ENCODE measurements around the gene LINGO4. TPM values are rescaled to one million over a fixed set of nuclear protein-coding genes. Genes with fewer than 3 reads are reported as not detected.
A peak's percentile ranks its signal among the peaks of the same experiment; 100 is the strongest.

The LINGO4 gene
- total RNA-seq, 1 experiment from 2014 or later, result not detected

DNA sequence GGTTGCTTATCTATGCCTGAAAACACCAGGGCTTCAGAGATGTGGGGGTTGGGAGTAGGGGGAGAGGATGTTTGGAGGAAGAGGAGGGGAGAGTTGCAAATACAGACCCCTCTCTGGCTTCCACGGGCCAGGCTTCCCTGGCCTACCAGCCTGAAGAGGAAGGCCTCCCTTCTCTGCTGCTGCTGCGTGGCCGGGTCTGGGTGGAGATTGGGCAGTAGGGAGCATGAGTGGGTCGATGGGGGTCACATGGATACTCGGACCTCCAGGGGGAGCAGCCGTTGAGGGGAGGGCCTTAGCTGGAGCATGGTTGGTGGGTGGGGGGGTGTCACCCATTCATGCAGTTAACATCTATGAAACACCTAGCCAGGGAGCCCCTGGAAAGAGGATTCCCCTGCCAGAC lies 24.8 kb upstream of the LINGO4 start:
- intact Hi-C loops (cut with micrococcal nuclease; ENCODE audit: unreplicated experiment), result no loop called here
- Histone ChIP-seq H3K9me3 (ENCODE audit: low read depth, low read length, poor library complexity, severe bottlenecking) (no peaks in the 10 kb centered on the region), H3K27me3 (replicated peaks; ENCODE audit: insufficient read depth, low read depth, low read length, poor library complexity) (no peaks in the 10 kb centered on the region), H3K36me3 (ENCODE audit: insufficient read depth, low read length, poor library complexity, severe bottlenecking) (no peaks in the 10 kb centered on the region), H3K4me1 (ENCODE audit: insufficient read depth, low read length, poor library complexity, severe bottlenecking) (no peaks in the 10 kb centered on the region), H3K4me3 (ENCODE audit: low read depth, low read length, poor library complexity, severe bottlenecking) (no peak overlapping the region), H3K27ac (ENCODE audit: low read depth, low read length, poor library complexity, severe bottlenecking) (no peak overlapping the region)
- DNase-seq (ENCODE audit: low spot score), result no peak
- no TSS peak for BruUV-seq (replicated peaks)
- ChIA-PET CTCF (no interaction called here), POLR2A (ENCODE audit: low non-redundant PET) (no interaction called here)
- TF ChIP-seq, protein P1, sequence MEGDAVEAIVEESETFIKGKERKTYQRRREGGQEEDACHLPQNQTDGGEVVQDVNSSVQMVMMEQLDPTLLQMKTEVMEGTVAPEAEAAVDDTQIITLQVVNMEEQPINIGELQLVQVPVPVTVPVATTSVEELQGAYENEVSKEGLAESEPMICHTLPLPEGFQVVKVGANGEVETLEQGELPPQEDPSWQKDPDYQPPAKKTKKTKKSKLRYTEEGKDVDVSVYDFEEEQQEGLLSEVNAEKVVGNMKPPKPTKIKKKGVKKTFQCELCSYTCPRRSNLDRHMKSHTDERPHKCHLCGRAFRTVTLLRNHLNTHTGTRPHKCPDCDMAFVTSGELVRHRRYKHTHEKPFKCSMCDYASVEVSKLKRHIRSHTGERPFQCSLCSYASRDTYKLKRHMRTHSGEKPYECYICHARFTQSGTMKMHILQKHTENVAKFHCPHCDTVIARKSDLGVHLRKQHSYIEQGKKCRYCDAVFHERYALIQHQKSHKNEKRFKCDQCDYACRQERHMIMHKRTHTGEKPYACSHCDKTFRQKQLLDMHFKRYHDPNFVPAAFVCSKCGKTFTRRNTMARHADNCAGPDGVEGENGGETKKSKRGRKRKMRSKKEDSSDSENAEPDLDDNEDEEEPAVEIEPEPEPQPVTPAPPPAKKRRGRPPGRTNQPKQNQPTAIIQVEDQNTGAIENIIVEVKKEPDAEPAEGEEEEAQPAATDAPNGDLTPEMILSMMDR (conservative IDR thresholded peaks at IDR 0.05; ENCODE audit: low read depth, low read length), result no peak
- no peak for TF ChIP-seq EZH2 (IDR thresholded peaks at IDR 0.05; ENCODE audit: borderline replicate concordance, low read depth, low read length, poor library complexity, severe bottlenecking)

DNA sequence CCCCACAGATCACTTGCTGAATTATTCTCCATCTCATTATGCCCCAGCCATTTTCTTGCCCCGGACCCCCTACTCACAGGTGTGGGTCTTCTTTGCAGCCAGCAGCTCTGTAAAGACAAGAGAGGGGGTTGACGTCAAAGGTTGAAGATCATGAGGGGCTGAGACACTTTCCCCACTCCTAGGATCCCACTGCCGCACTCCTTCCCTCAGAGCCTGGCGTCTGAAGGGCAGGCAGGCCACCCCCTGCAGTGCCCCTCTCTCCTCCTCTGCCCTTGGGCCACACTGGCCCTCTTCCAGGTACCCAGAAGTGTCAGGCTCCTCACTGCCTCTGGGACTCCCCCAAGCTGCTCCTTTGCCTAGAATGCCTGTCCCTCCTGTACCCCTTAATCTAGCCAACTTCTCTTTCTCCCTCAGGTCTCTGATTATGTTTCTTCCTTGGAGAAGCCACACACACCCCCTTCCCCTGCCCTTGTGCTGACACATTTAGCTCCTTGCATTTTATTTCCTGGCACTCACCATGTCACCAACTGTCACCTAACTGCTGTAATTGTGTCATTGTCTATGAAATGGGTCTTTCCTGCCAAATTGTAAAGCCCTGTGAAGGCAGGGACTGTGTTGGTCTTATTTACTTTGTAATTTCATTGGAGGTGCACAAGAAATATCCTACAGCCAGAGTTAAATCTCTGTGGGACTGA lies 24.3 kb upstream of the LINGO4 start:
- no TSS peak for BruUV-seq (replicated peaks)
- no peaks in the 10 kb centered on the region for H3K36me3 ChIP-seq (ENCODE audit: insufficient read depth, low read length, poor library complexity, severe bottlenecking)
- no peaks in the 10 kb centered on the region for H3K4me1 ChIP-seq (ENCODE audit: insufficient read depth, low read length, poor library complexity, severe bottlenecking)
- CTCF ChIA-PET, result no interaction called here
- no peak overlapping the region for H3K4me3 ChIP-seq (ENCODE audit: low read depth, low read length, poor library complexity, severe bottlenecking)
- no peak for DNase-seq (ENCODE audit: low spot score)
- intact Hi-C loops (cut with micrococcal nuclease; ENCODE audit: unreplicated experiment), result no loop called here
- H3K27me3 ChIP-seq (replicated peaks; ENCODE audit: insufficient read depth, low read depth, low read length, poor library complexity), result no peaks in the 10 kb centered on the region
- TF ChIP-seq, protein P1 (conservative IDR thresholded peaks at IDR 0.05; ENCODE audit: low read depth, low read length), result no peak
- no peak for TF ChIP-seq EZH2 (IDR thresholded peaks at IDR 0.05; ENCODE audit: borderline replicate concordance, low read depth, low read length, poor library complexity, severe bottlenecking)
- H3K27ac ChIP-seq (ENCODE audit: low read depth, low read length, poor library complexity, severe bottlenecking), result no peak overlapping the region
- POLR2A ChIA-PET (ENCODE audit: low non-redundant PET), result no interaction called here
- H3K9me3 ChIP-seq (ENCODE audit: low read depth, low read length, poor library complexity, severe bottlenecking), result no peaks in the 10 kb centered on the region

DNA sequence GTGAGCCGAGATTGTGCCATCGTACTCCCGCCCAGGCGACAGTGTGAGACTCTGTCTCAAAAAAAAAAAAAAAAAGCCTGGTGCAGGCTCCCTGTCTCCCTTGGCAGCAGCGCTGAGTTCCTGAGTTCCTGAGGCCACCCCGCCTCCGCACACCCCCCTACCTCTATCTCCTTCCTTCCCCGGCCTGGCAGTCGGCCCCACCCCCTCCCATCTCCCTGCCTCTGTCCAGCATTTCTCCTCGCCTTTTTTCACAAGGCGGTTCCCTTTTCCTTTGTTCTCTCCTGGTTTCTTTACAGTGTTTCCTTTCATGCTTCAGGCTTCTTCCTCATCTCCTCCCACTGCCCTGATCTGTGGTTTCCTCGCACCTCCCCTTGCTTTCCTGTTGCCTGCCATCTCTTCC lies 23.7 kb upstream of the LINGO4 start:
- no peaks in the 10 kb centered on the region for H3K9me3 ChIP-seq (ENCODE audit: low read depth, low read length, poor library complexity, severe bottlenecking)
- ChIA-PET CTCF (no interaction called here), POLR2A (ENCODE audit: low non-redundant PET) (no interaction called here)
- H3K27me3 ChIP-seq (replicated peaks; ENCODE audit: insufficient read depth, low read depth, low read length, poor library complexity), result no peaks in the 10 kb centered on the region
- no peaks in the 10 kb centered on the region for H3K4me1 ChIP-seq (ENCODE audit: insufficient read depth, low read length, poor library complexity, severe bottlenecking)
- TF ChIP-seq, protein P1 (conservative IDR thresholded peaks at IDR 0.05; ENCODE audit: low read depth, low read length), result no peak
- H3K27ac ChIP-seq (ENCODE audit: low read depth, low read length, poor library complexity, severe bottlenecking), result no peak overlapping the region
- intact Hi-C loops (cut with micrococcal nuclease; ENCODE audit: unreplicated experiment), result no loop called here
- H3K4me3 ChIP-seq (ENCODE audit: low read depth, low read length, poor library complexity, severe bottlenecking), result no peak overlapping the region
- BruUV-seq (replicated peaks), result no TSS peak
- H3K36me3 ChIP-seq (ENCODE audit: insufficient read depth, low read length, poor library complexity, severe bottlenecking), result no peaks in the 10 kb centered on the region
- DNase-seq (ENCODE audit: low spot score), result peak; percentile 58
